ENCODE data around the gene SMURF1. TPM values are rescaled to one million over a fixed set of nuclear protein-coding genes. Genes with fewer than 3 reads are reported as not detected.

The SMURF1 gene
- total and polyA plus RNA-seq, 9 donors, result 7.3 to 11.2 (median 8.4) TPM

- peaks cover 76% of the 10 kb centered on the region for H3K36me3 ChIP-seq (ENCODE audit: control insufficient read depth, insufficient read depth, low read length)
- DNase-seq, result no peak
- H3K27me3 ChIP-seq (ENCODE audit: control insufficient read depth, insufficient read depth, low read length), result no peaks in the 10 kb centered on the region
- no peaks in the 10 kb centered on the region for H3K9me3 ChIP-seq (replicated peaks; ENCODE audit: control insufficient read depth, low read depth, low read length)
- H3K4me3 ChIP-seq (ENCODE audit: low read length), result no peak overlapping the region
- WGBS (ENCODE audit: insufficient coverage), result 92% methylated on average over 23 of the region's 32 CpGs
- H3K4me1 ChIP-seq (ENCODE audit: control insufficient read depth, insufficient read depth, low read length), result no peaks in the 10 kb centered on the region
- H3K27ac ChIP-seq (ENCODE audit: low read length), result no peak overlapping the region
Measured at GRCh38 chr7:98993024-98993897, 150.6 kb downstream of the SMURF1 start.

DNA sequence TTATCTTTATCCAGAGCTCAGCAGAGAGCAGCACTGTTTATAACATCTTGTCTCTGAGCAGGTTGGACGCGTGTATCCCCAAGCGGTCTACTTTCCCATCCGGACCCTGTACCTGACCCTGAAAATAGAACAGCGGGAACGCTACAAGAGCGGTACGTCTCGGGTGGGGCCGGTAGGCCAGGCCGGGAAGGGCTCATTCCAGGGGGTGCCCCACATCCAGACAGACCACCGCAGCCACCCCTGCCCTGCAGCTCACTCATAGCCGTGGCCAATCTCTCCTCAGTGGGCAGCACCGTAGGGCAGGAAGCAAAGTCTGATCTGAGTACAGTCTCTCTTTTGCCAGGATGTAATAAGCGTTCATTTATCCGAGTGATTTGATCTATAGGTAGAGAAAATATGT is 151.8 kb downstream of the SMURF1 start:
- H3K4me1 ChIP-seq (ENCODE audit: control insufficient read depth, insufficient read depth, low read length), result no peaks in the 10 kb centered on the region
- H3K36me3 ChIP-seq (ENCODE audit: control insufficient read depth, insufficient read depth, low read length), result peaks cover 80% of the 10 kb centered on the region
- no peak for DNase-seq
- no peak overlapping the region for H3K4me3 ChIP-seq (ENCODE audit: low read length)
- H3K27me3 ChIP-seq (ENCODE audit: control insufficient read depth, insufficient read depth, low read length), result no peaks in the 10 kb centered on the region
- H3K9me3 ChIP-seq (replicated peaks; ENCODE audit: control insufficient read depth, low read depth, low read length), result no peaks in the 10 kb centered on the region
- no peak overlapping the region for H3K27ac ChIP-seq (ENCODE audit: low read length)
- WGBS (ENCODE audit: insufficient coverage), result 95% methylated on average over 13 of the region's 16 CpGs

GRCh38 chr7:98991141-98991540 is 152.8 kb downstream of the SMURF1 start:
- H3K36me3 ChIP-seq (ENCODE audit: control insufficient read depth, insufficient read depth, low read length), result peaks cover 79% of the 10 kb centered on the region
- WGBS (ENCODE audit: insufficient coverage), result 95% methylated on average over 14 of the region's 14 CpGs

DNA sequence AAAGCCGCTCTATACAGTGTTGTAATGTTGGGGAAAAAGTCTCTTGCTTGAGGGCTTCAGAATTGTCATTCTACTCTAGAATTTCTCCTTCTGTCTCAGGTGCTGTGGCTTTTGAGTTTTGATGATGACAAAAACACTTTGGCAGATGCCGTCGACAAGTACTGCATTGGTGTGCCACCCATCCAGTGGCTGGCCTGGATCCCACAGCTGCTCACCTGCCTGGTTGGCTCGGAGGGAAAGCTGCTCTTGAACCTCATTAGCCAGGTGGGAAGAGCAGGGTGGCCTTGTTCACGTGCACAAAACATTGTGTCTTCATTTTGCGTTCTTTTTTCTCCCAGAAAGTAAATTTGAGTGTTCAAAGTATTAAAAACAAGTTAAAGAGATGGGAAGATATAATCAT is 153.6 kb downstream of the SMURF1 start:
- DNase-seq, result no peak
- no peaks in the 10 kb centered on the region for H3K9me3 ChIP-seq (replicated peaks; ENCODE audit: control insufficient read depth, low read depth, low read length)
- no peak overlapping the region for H3K4me3 ChIP-seq (ENCODE audit: low read length)
- no peaks in the 10 kb centered on the region for H3K27me3 ChIP-seq (ENCODE audit: control insufficient read depth, insufficient read depth, low read length)
- peaks cover 79% of the 10 kb centered on the region for H3K36me3 ChIP-seq (ENCODE audit: control insufficient read depth, insufficient read depth, low read length)
- WGBS (ENCODE audit: insufficient coverage), result 97% methylated on average over 3 of the region's 6 CpGs
- no peak overlapping the region for H3K27ac ChIP-seq (ENCODE audit: low read length)
- H3K4me1 ChIP-seq (ENCODE audit: control insufficient read depth, insufficient read depth, low read length), result no peaks in the 10 kb centered on the region

More at GRCh38 chr7:98991141-98991540, 152.8 kb downstream of the SMURF1 start:
- no peak for DNase-seq
- Histone ChIP-seq H3K4me1 (ENCODE audit: control insufficient read depth, insufficient read depth, low read length) (no peaks in the 10 kb centered on the region), H3K27ac (ENCODE audit: low read length) (no peak overlapping the region), H3K27me3 (ENCODE audit: control insufficient read depth, insufficient read depth, low read length) (no peaks in the 10 kb centered on the region), H3K4me3 (ENCODE audit: low read length) (no peak overlapping the region), H3K9me3 (replicated peaks; ENCODE audit: control insufficient read depth, low read depth, low read length) (no peaks in the 10 kb centered on the region)

- Histone ChIP-seq H3K4me3 (ENCODE audit: low read length) (no peak overlapping the region), H3K27me3 (ENCODE audit: control insufficient read depth, insufficient read depth, low read length) (no peaks in the 10 kb centered on the region), H3K27ac (ENCODE audit: low read length) (no peak overlapping the region), H3K4me1 (ENCODE audit: control insufficient read depth, insufficient read depth, low read length) (no peaks in the 10 kb centered on the region), H3K36me3 (ENCODE audit: control insufficient read depth, insufficient read depth, low read length) (peaks cover 74% of the 10 kb centered on the region), H3K9me3 (replicated peaks; ENCODE audit: control insufficient read depth, low read depth, low read length) (no peaks in the 10 kb centered on the region)
- WGBS (ENCODE audit: insufficient coverage), result 95% methylated on average over 15 of the region's 15 CpGs
- no peak for DNase-seq
Measured at GRCh38 chr7:98988641-98989040, 155.3 kb downstream of the SMURF1 start.

GRCh38 chr7:98985945-98986344 is 158.0 kb downstream of the SMURF1 start:
- Histone ChIP-seq H3K36me3 (ENCODE audit: control insufficient read depth, insufficient read depth, low read length) (peaks cover 71% of the 10 kb centered on the region), H3K4me3 (ENCODE audit: low read length) (no peak overlapping the region), H3K9me3 (replicated peaks; ENCODE audit: control insufficient read depth, low read depth, low read length) (no peaks in the 10 kb centered on the region), H3K4me1 (ENCODE audit: control insufficient read depth, insufficient read depth, low read length) (no peaks in the 10 kb centered on the region), H3K27ac (ENCODE audit: low read length) (no peak overlapping the region), H3K27me3 (ENCODE audit: control insufficient read depth, insufficient read depth, low read length) (no peaks in the 10 kb centered on the region)
- DNase-seq, result no peak

DNA sequence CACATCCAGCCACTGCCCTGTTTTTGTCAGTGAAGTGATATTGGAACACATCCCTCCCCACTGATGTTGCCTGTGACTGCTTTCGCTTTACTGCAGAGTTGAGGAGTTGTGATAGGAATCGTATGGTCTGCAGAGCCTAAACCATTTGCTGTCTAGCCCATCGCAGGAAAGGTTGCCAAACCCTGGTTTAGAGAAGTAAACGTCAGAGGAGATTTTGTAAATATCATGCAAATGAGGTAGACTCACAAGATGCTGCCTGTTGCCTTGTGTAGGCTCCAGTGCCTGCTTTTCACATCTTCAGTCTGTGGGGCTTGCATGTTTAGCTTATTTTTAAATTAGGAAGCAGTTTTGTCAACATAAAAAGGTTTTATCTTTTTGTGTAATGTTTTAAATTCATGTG is 158.5 kb downstream of the SMURF1 start:
- Histone ChIP-seq H3K27me3 (ENCODE audit: control insufficient read depth, insufficient read depth, low read length) (no peaks in the 10 kb centered on the region), H3K27ac (ENCODE audit: low read length) (no peak overlapping the region), H3K4me3 (ENCODE audit: low read length) (no peak overlapping the region), H3K36me3 (ENCODE audit: control insufficient read depth, insufficient read depth, low read length) (peaks cover 70% of the 10 kb centered on the region), H3K4me1 (ENCODE audit: control insufficient read depth, insufficient read depth, low read length) (no peaks in the 10 kb centered on the region), H3K9me3 (replicated peaks; ENCODE audit: control insufficient read depth, low read depth, low read length) (no peaks in the 10 kb centered on the region)
- DNase-seq, result no peak
- 92% methylated on average over 2 of the region's 4 CpGs for WGBS (ENCODE audit: insufficient coverage)

- Histone ChIP-seq H3K4me3 (ENCODE audit: low read length) (no peak overlapping the region), H3K27me3 (ENCODE audit: control insufficient read depth, insufficient read depth, low read length) (no peaks in the 10 kb centered on the region), H3K27ac (ENCODE audit: low read length) (no peak overlapping the region), H3K36me3 (ENCODE audit: control insufficient read depth, insufficient read depth, low read length) (peaks cover 67% of the 10 kb centered on the region), H3K4me1 (ENCODE audit: control insufficient read depth, insufficient read depth, low read length) (no peaks in the 10 kb centered on the region), H3K9me3 (replicated peaks; ENCODE audit: control insufficient read depth, low read depth, low read length) (no peaks in the 10 kb centered on the region)
- DNase-seq, result no peak
- WGBS (ENCODE audit: insufficient coverage), result 88% methylated on average over 6 of the region's 11 CpGs
Measured at GRCh38 chr7:98984126-98984525, 159.8 kb downstream of the SMURF1 start.

DNA sequence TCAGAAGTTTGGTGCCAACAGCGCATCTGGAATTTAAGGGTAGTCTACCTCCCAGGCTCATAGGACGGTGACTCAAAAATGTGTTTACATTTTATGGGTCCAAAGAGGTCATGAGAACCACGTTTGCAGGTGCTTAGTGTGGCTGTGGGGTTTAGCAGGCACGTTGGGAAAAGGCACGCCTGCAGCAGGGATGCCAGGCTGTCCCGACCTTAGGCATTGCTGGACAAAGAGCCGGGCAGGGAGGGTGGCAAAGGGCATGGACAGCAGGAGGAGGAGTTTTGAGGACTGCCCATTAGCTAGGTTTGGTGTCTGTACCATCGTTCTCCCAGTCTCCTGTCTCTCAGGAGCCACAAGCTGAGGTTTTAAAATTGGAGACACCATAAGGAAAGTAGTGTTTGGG is 161.2 kb downstream of the SMURF1 start:
- no peaks in the 10 kb centered on the region for H3K4me1 ChIP-seq (ENCODE audit: control insufficient read depth, insufficient read depth, low read length)
- peaks cover 68% of the 10 kb centered on the region for H3K36me3 ChIP-seq (ENCODE audit: control insufficient read depth, insufficient read depth, low read length)
- no peak overlapping the region for H3K4me3 ChIP-seq (ENCODE audit: low read length)
- whole genome bisulfite sequencing (ENCODE audit: insufficient coverage), result 89% methylated on average over 8 of the region's 8 CpGs
- H3K9me3 ChIP-seq (replicated peaks; ENCODE audit: control insufficient read depth, low read depth, low read length), result no peaks in the 10 kb centered on the region
- DNase-seq, result no peak
- no peaks in the 10 kb centered on the region for H3K27me3 ChIP-seq (ENCODE audit: control insufficient read depth, insufficient read depth, low read length)
- H3K27ac ChIP-seq (ENCODE audit: low read length), result no peak overlapping the region

DNA sequence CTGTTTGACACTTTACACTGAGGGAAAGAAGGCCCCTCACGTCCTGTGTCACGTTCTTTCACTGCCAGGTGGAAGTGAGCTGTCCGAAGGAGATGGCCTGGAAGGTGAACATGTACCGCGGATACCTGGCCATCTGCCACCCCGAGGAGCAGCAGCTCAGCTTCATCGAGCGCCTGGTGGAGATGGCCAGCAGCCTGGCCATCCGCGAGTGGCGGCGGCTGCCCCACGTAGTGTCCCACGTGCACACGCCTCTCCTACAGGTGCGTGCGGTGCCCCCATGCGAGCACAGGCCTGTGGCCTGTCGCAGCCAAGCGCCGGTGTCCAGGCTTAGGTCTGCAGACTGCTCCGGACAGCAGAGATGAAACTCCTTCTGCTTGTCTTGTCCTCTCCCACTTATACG is 162.2 kb downstream of the SMURF1 start:
- Histone ChIP-seq H3K4me1 (ENCODE audit: control insufficient read depth, insufficient read depth, low read length) (no peaks in the 10 kb centered on the region), H3K27me3 (ENCODE audit: control insufficient read depth, insufficient read depth, low read length) (no peaks in the 10 kb centered on the region), H3K9me3 (replicated peaks; ENCODE audit: control insufficient read depth, low read depth, low read length) (no peaks in the 10 kb centered on the region), H3K27ac (ENCODE audit: low read length) (no peak overlapping the region), H3K4me3 (ENCODE audit: low read length) (no peak overlapping the region), H3K36me3 (ENCODE audit: control insufficient read depth, insufficient read depth, low read length) (peaks cover 77% of the 10 kb centered on the region)
- WGBS (ENCODE audit: insufficient coverage), result 93% methylated on average over 23 of the region's 23 CpGs
- no peak for DNase-seq
